Esophagus squamous epithelium (tissue), 5 donors: ENCODE measurements around the gene HARBI1. TPM values are rescaled to one million over a fixed set of nuclear protein-coding genes. Genes with fewer than 3 reads are reported as not detected.

ENCODE experiments used
- DNase-seq: peaks from one replicate; lab custom pipeline; 2025; lab: John Stamatoyannopoulos, UW
- H3K27ac ChIP-seq, 4 donors: fragments of 200-600 bp; sonication (generic); one replicate each; pipeline ENCODE4 v1.5.1; 2016 to 2019; ENCODE audit warnings: mild to moderate bottlenecking in 1 of 4
- H3K27me3 ChIP-seq, 4 donors: fragments of 200-600 bp; sonication (generic); 1 replicate in 3 of 4; 2 replicates in 1 of 4; pipeline versions ENCODE4 v1.5.1 to v1.6.0; 2017 to 2021; ENCODE audit warnings: antibody characterized with exemption in 1 of 4
- H3K36me3 ChIP-seq, 3 donors: fragments of 200-600 bp; sonication (generic); one replicate each; pipeline ENCODE4 v1.5.1; 2016 to 2019
- H3K4me1 ChIP-seq, 3 donors: fragments of 200-600 bp; sonication (generic); one replicate each; pipeline ENCODE4 v1.5.1; 2017 to 2019
- H3K4me3 ChIP-seq, 4 donors: fragments of 200-600 bp; sonication (generic); 1 replicate in 3 of 4; 2 replicates in 1 of 4; pipeline ENCODE4 v1.5.1; 2016 to 2019; ENCODE audit warnings: mild to moderate bottlenecking in 2 of 4, moderate library complexity in 1 of 4
- H3K9me3 ChIP-seq, 3 donors: fragments of 200-600 bp; sonication (generic); one replicate each; pipeline ENCODE4 v1.5.1; 2016 to 2019
- CTCF ChIP-seq, 6 experiments: fragments of 450-650 bp in 4 of 6; fragments of 200-600 bp in 2 of 6; sonication (generic) in 2 of 6; IDR thresholded peaks; one replicate each; pipeline ENCODE4 v1.5.1; 2016 to 2019; ENCODE audit warnings: antibody characterized with exemption in 6 of 6, mild to moderate bottlenecking in 4 of 6, moderate library complexity in 4 of 6
- POLR2A ChIP-seq, 4 donors: fragments of 450-650 bp; IDR thresholded peaks; one replicate each; pipeline ENCODE4 v1.6.1; 2017; ENCODE audit warnings: antibody characterized with exemption in 4 of 4, mild to moderate bottlenecking in 4 of 4, moderate library complexity in 3 of 4
- WGBS, 2 donors: methylation state at CpG; one replicate each; pipeline ENCODE4 v1.1.5; 2018; 5-methylcytosine and 5-hydroxymethylcytosine counted together
- intact Hi-C: fragments of 100-400 bp; cut with DNase I; formaldehyde crosslinking; loops from one replicate; pipeline ENCODE4 v1.15.0; 2022
- total RNA-seq, 4 donors: library from RNA; depleted of rRNA; stranded (reverse); fragments of >200 nt; gene quantifications; one replicate each; pipeline ENCODE4 v1.1.0, GENCODE V29; 2016
- donor health status: DM: yes; HTN: yes; CAD: no.

The HARBI1 gene
- total RNA-seq, 4 donors from 2014 or later, result 1.3 to 4.2 (median 2.2) TPM

DNA sequence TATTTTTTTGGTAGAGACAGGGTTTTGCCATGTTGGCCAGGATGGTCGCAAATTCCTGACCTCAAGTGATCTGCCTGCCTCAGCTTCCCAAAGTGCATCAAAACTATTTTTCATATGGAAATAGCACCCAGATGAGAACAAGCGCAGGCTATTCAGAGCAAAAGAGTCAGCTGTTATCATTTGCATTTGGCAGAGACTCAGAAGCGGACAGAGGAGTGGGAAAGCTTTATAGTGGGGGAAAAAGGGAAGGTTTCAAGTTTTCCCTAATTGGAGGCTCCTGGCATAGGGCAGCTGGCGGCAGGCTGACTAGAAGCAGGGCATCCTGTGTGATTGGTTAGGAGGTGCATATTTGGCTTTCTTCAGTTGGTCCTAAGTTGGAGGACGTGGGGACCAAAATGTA lies 20.5 kb upstream of the HARBI1 start:
- 95 to 98% methylated on average over 5 of the region's 5 CpGs for WGBS, 2 donors
- no peaks in the 10 kb centered on the region for H3K4me1 ChIP-seq
- no peaks in the 10 kb centered on the region for H3K27me3 ChIP-seq
- no peak overlapping the region for H3K27ac ChIP-seq
- H3K4me3 ChIP-seq, result no peak overlapping the region
- intact Hi-C loops, result no loop called here
- no peak for DNase-seq
- TF ChIP-seq CTCF (IDR thresholded peaks at IDR 0.05), result no peak
- TF ChIP-seq POLR2A (IDR thresholded peaks at IDR 0.05), result no peak
- H3K9me3 ChIP-seq, result no peaks in the 10 kb centered on the region
- H3K36me3 ChIP-seq, result peaks cover 0 to 79% (median 3%) of the 10 kb centered on the region in 3 donors

DNA sequence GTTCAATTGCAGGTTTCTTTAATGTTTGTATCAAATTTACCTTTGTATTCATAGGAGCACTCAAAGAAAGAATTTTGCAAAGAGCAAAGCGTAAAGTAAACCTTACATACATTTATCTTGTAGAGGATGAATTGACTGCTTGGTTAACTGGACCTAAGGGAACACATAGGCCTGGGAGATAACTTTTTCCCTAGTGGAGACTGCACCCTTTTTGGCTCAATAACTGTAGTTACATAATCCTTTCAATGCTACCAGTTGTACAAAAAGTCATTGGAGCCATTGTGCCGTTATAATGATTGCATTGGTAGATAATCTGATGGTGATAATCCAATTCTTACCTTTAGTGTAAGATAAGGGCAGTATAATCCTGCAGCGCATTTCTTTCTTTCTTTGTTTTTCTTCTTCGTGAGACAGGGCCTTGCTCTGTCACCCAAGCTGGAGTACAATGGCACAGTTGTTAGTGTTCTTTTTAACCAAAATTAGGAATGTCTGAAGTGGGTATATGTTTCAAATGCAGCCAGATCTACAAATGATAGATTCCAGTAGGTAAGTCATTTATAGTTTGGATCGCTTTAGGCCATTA lies 18.6 kb upstream of the HARBI1 start:
- H3K36me3 ChIP-seq, result peaks cover 0 to 84% (median 4%) of the 10 kb centered on the region in 3 donors
- no peak overlapping the region for H3K4me3 ChIP-seq
- DNase-seq, result no peak
- H3K27ac ChIP-seq, result no peak overlapping the region
- H3K27me3 ChIP-seq, result no peaks in the 10 kb centered on the region
- no peaks in the 10 kb centered on the region for H3K4me1 ChIP-seq
- H3K9me3 ChIP-seq, result no peaks in the 10 kb centered on the region
- no peak for TF ChIP-seq CTCF (IDR thresholded peaks at IDR 0.05)
- no peak for TF ChIP-seq POLR2A (IDR thresholded peaks at IDR 0.05)
- intact Hi-C loops, result no loop called here
- WGBS, 2 donors, result 87 to 89% methylated on average over 5 of the region's 5 CpGs

GRCh38 chr11:46633291-46634217 lies 16.5 kb upstream of the HARBI1 start:
- Histone ChIP-seq H3K27ac (no peak overlapping the region), H3K9me3 (no peaks in the 10 kb centered on the region), H3K4me1 (no peaks in the 10 kb centered on the region), H3K36me3 (peaks cover 0 to 83% (median 7%) of the 10 kb centered on the region in 3 donors), H3K4me3 (no peak overlapping the region), H3K27me3 (no peaks in the 10 kb centered on the region)
- WGBS, 2 donors, result 92 to 93% methylated on average over 19 to 22 of the region's 22 CpGs
- no peak for DNase-seq
- no peak for TF ChIP-seq POLR2A (IDR thresholded peaks at IDR 0.05)
- TF ChIP-seq CTCF (IDR thresholded peaks at IDR 0.05), result no peak
- intact Hi-C loops, result no loop called here

GRCh38 chr11:46632502-46632901 lies 15.5 kb upstream of the HARBI1 start:
- Histone ChIP-seq H3K4me3 (no peak overlapping the region), H3K9me3 (no peaks in the 10 kb centered on the region), H3K27ac (no peak overlapping the region), H3K36me3 (peaks cover 0 to 82% (median 7%) of the 10 kb centered on the region in 3 donors), H3K27me3 (no peaks in the 10 kb centered on the region), H3K4me1 (no peaks in the 10 kb centered on the region)
- no peak for DNase-seq
- TF ChIP-seq POLR2A (IDR thresholded peaks at IDR 0.05) (no peak), CTCF (IDR thresholded peaks at IDR 0.05) (no peak)
- intact Hi-C loops, result no loop called here
- WGBS, 2 donors, result 78 to 92% methylated on average over 1 of the region's 1 CpG

DNA sequence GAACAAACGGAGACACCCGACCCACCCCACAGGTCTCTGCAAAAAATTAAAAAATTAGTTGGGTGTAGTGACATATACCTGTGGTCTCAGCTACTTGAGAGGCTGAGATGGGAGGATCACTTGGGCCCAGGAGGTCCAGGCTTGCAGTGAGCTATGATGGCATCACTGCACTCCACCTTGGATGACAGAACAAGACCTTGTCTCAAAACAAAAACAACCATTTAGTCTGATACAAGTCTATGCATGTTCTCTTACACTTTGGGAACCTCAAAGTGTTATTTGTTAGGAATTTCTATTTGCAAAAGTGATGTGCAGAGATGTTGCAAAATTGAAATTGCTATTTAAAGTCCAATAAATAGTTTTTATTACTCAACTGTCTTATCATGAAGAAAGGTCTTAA lies 14.6 kb upstream of the HARBI1 start:
- no peak overlapping the region for H3K27ac ChIP-seq
- WGBS, 2 donors, result 85% methylated on average over 2 of the region's 2 CpGs; no CpG with 5 or more reads in 1 of the 2 donors
- intact Hi-C loops, result no loop called here
- H3K36me3 ChIP-seq, result peaks cover 0 to 82% (median 7%) of the 10 kb centered on the region in 3 donors
- no peak for TF ChIP-seq POLR2A (IDR thresholded peaks at IDR 0.05)
- TF ChIP-seq CTCF (IDR thresholded peaks at IDR 0.05), result no peak
- no peak for DNase-seq
- H3K9me3 ChIP-seq, result no peaks in the 10 kb centered on the region
- no peaks in the 10 kb centered on the region for H3K27me3 ChIP-seq
- H3K4me1 ChIP-seq, result no peaks in the 10 kb centered on the region
- no peak overlapping the region for H3K4me3 ChIP-seq
